ENCODE data around the gene BLOC1S5.

GRCh38 chr6:8113131-8113654 is 49.0 kb upstream of the BLOC1S5 start:
- TF ChIP-seq CTCF (IDR thresholded peaks at IDR 0.05) (no peak), POLR2A (IDR thresholded peaks at IDR 0.05) (no peak)

All from heart left ventricle (tissue), 13 donors.